Activated CD4-positive, alpha-beta T cell treated with anti-CD3 and anti-CD28 coated beads, Interleukin-2, amount 10 ng/mL, durations not matched to agents 7 days and 5 days (primary cell): ENCODE measurements around the gene PEAK3. TPM values are rescaled to one million over a fixed set of nuclear protein-coding genes. Genes with fewer than 3 reads are reported as not detected.
A peak's percentile ranks its signal among the peaks of the same experiment; 100 is the strongest.

ENCODE experiments used
- CTCF ChIA-PET: fragments of 350-600 bp; sonication (Branson Sonifier 250); formaldehyde crosslinking; loops from one replicate; lab custom pipeline; 2021; ENCODE audit warnings: antibody characterized with exemption; lab: Charles Lee
- POLR2A ChIA-PET: fragments of 350-600 bp; sonication (Branson Sonifier 250); formaldehyde crosslinking; loops from one replicate; lab custom pipeline; 2021; ENCODE audit warnings: antibody characterized with exemption; lab: Charles Lee
- DNase-seq: peaks from one replicate; pipeline ENCODE4 v3.0.0-alpha.2; 2020
- H3K27ac Mint-ChIP-seq: one replicate; pipeline ENCODE4 v1.8.0; 2021; ENCODE audit warnings: mild to moderate bottlenecking, moderate library complexity, mixed read lengths
- H3K27me3 Mint-ChIP-seq: one replicate; pipeline ENCODE4 v1.8.0; 2021; ENCODE audit warnings: mixed read lengths
- H3K36me3 Mint-ChIP-seq: one replicate; pipeline ENCODE4 v1.8.0; 2021; ENCODE audit warnings: low read depth, mixed read lengths
- H3K4me1 Mint-ChIP-seq: one replicate; pipeline ENCODE4 v1.8.0; 2021; ENCODE audit warnings: mixed read lengths
- H3K4me3 Mint-ChIP-seq: one replicate; pipeline ENCODE4 v1.8.0; 2021; ENCODE audit warnings: mild to moderate bottlenecking, moderate library complexity, mixed read lengths
- H3K9me3 Mint-ChIP-seq: one replicate; pipeline ENCODE4 v1.8.0; 2021; ENCODE audit warnings: mixed read lengths
- total RNA-seq, 2 experiments: library from RNA; stranded (reverse); gene quantifications; one replicate each; pipeline ENCODE4 v1.2.3, GENCODE V29; 2021

PEAK3 gene
- total RNA-seq, 2 experiments from 2014 or later, result 0.17 to 0.25 TPM

GRCh38 chr19:2249010-2249866 lies 32.7 kb downstream of the PEAK3 start, which contains the start of gene AMH:
Gene AMH, plus strand, starts transcription at chr19:2249323. Its CDS starts 10 bp downstream, at chr19:2249333.
- POLR2A ChIA-PET, result no interaction called here
- Mint-ChIP-seq H3K27ac (no peak within 1 kb of the TSS), H3K4me3 (no peak within 1 kb of the TSS), H3K27me3 (peaks cover 21% of the 10 kb centered on the region), H3K9me3 (no peaks in the 10 kb centered on the region), H3K36me3 (peaks cover 16% of the 10 kb centered on the region), H3K4me1 (peaks cover 6% of the 10 kb centered on the region)
- DNase-seq, result no peak
- CTCF ChIA-PET, result interaction anchor here (1.0 to 1.2 kb wide), 4 partner anchors 10 to 17 kb away, joined by 3 to 7 read pairs (median 3); partner anchors contain the start of gene PLEKHJ1

GRCh38 chr19:2248136-2249009 lies 33.6 kb downstream of the PEAK3 start:
- ChIA-PET CTCF (interaction anchor here (0.6 to 1.2 kb wide), 4 partner anchors 9 to 100 kb away, joined by 3 read pairs; partner anchors contain the start of gene PLEKHJ1), POLR2A (no interaction called here)
- no peak for DNase-seq
- no peaks in the 10 kb centered on the region for H3K9me3 Mint-ChIP-seq
- no peak overlapping the region for H3K27ac Mint-ChIP-seq
- H3K4me1 Mint-ChIP-seq, result peaks cover 2% of the 10 kb centered on the region
- peaks cover 15% of the 10 kb centered on the region for H3K27me3 Mint-ChIP-seq
- no peak overlapping the region for H3K4me3 Mint-ChIP-seq
- peaks cover 19% of the 10 kb centered on the region for H3K36me3 Mint-ChIP-seq

- POLR2A ChIA-PET, result no interaction called here
- Mint-ChIP-seq H3K36me3 (peaks cover 19% of the 10 kb centered on the region), H3K9me3 (no peaks in the 10 kb centered on the region), H3K27me3 (peaks cover 11% of the 10 kb centered on the region), H3K4me1 (peaks cover 2% of the 10 kb centered on the region), H3K4me3 (no peak overlapping the region), H3K27ac (no peak overlapping the region)
- DNase-seq, result no peak
- CTCF ChIA-PET, result no interaction called here
These were observed 34.4 kb downstream of the PEAK3 start for GRCh38 chr19:2247433-2248101.

GRCh38 chr19:2246801-2247361 lies 35.1 kb downstream of the PEAK3 start:
- no peak for DNase-seq
- peaks cover 6% of the 10 kb centered on the region for H3K4me1 Mint-ChIP-seq
- H3K4me3 Mint-ChIP-seq, result no peak overlapping the region
- no peaks in the 10 kb centered on the region for H3K9me3 Mint-ChIP-seq
- ChIA-PET POLR2A (no interaction called here), CTCF (no interaction called here)
- peaks cover 22% of the 10 kb centered on the region for H3K36me3 Mint-ChIP-seq
- peaks cover 6% of the 10 kb centered on the region for H3K27me3 Mint-ChIP-seq
- no peak overlapping the region for H3K27ac Mint-ChIP-seq

GRCh38 chr19:2246014-2246620 lies 35.9 kb downstream of the PEAK3 start:
- no peak overlapping the region for H3K27ac Mint-ChIP-seq
- H3K27me3 Mint-ChIP-seq, result peaks cover 3% of the 10 kb centered on the region
- H3K4me1 Mint-ChIP-seq, result peaks cover 11% of the 10 kb centered on the region
- no peak for DNase-seq
- ChIA-PET CTCF (interaction anchor here (0.8 kb wide), 1 partner anchor 10 kb away, joined by 3 read pairs; the partner anchor contains the start of gene PLEKHJ1), POLR2A (no interaction called here)
- H3K9me3 Mint-ChIP-seq, result no peaks in the 10 kb centered on the region
- H3K4me3 Mint-ChIP-seq, result no peak overlapping the region
- H3K36me3 Mint-ChIP-seq, result peaks cover 24% of the 10 kb centered on the region

- ChIA-PET CTCF (no interaction called here), POLR2A (no interaction called here)
These were observed 36.7 kb downstream of the PEAK3 start for GRCh38 chr19:2245273-2245672.

GRCh38 chr19:2244486-2244885 lies 37.5 kb downstream of the PEAK3 start:
- H3K4me1 Mint-ChIP-seq, result peaks cover 25% of the 10 kb centered on the region
- no peak overlapping the region for H3K27ac Mint-ChIP-seq
- no peak overlapping the region for H3K4me3 Mint-ChIP-seq
- no peaks in the 10 kb centered on the region for H3K27me3 Mint-ChIP-seq
- ChIA-PET POLR2A (no interaction called here), CTCF (no interaction called here)
- H3K36me3 Mint-ChIP-seq, result peaks cover 36% of the 10 kb centered on the region
- no peak for DNase-seq
- H3K9me3 Mint-ChIP-seq, result no peaks in the 10 kb centered on the region

More at GRCh38 chr19:2245273-2245672, 36.7 kb downstream of the PEAK3 start:
- H3K36me3 Mint-ChIP-seq, result peaks cover 32% of the 10 kb centered on the region
- no peaks in the 10 kb centered on the region for H3K9me3 Mint-ChIP-seq
- no peak overlapping the region for H3K4me3 Mint-ChIP-seq
- H3K27ac Mint-ChIP-seq, result no peak overlapping the region
- peaks cover 20% of the 10 kb centered on the region for H3K4me1 Mint-ChIP-seq
- DNase-seq, result no peak
- peaks cover 3% of the 10 kb centered on the region for H3K27me3 Mint-ChIP-seq

- DNase-seq, result no peak
- H3K4me1 Mint-ChIP-seq, result peaks cover 28% of the 10 kb centered on the region
- H3K27ac Mint-ChIP-seq, result no peak overlapping the region
- no peaks in the 10 kb centered on the region for H3K9me3 Mint-ChIP-seq
- H3K27me3 Mint-ChIP-seq, result no peaks in the 10 kb centered on the region
- ChIA-PET CTCF (interaction anchor here (1.3 kb wide), 1 partner anchor 14 kb away, joined by 4 read pairs; no protein-coding TSS in a partner anchor), POLR2A (no interaction called here)
- no peak overlapping the region for H3K4me3 Mint-ChIP-seq
- H3K36me3 Mint-ChIP-seq, result peaks cover 39% of the 10 kb centered on the region
These were observed 37.9 kb downstream of the PEAK3 start for GRCh38 chr19:2244125-2244411.

- Mint-ChIP-seq H3K27ac (no peak overlapping the region), H3K4me3 (no peak overlapping the region), H3K27me3 (no peaks in the 10 kb centered on the region), H3K36me3 (peaks cover 41% of the 10 kb centered on the region), H3K4me1 (peaks cover 33% of the 10 kb centered on the region), H3K9me3 (no peaks in the 10 kb centered on the region)
- ChIA-PET CTCF (interaction anchor here (1.3 kb wide), 1 partner anchor 15 kb away, joined by 4 read pairs; no protein-coding TSS in a partner anchor), POLR2A (no interaction called here)
- DNase-seq, result no peak
These were observed 38.5 kb downstream of the PEAK3 start for GRCh38 chr19:2243274-2244124.

GRCh38 chr19:2242816-2243215 lies 39.2 kb downstream of the PEAK3 start:
- no peak overlapping the region for H3K27ac Mint-ChIP-seq
- CTCF ChIA-PET, result interaction anchor here (1.3 kb wide), 1 partner anchor 16 kb away, joined by 4 read pairs; no protein-coding TSS in a partner anchor
- peaks cover 46% of the 10 kb centered on the region for H3K36me3 Mint-ChIP-seq

GRCh38 chr19:2242092-2242537 lies 39.9 kb downstream of the PEAK3 start:
- Mint-ChIP-seq H3K36me3 (peaks cover 51% of the 10 kb centered on the region), H3K27me3 (no peaks in the 10 kb centered on the region), H3K27ac (peak overlapping the region; percentile 54), H3K4me3 (no peak overlapping the region), H3K4me1 (peaks cover 45% of the 10 kb centered on the region), H3K9me3 (no peaks in the 10 kb centered on the region)
- CTCF ChIA-PET, result interaction anchor here (0.6 to 5.1 kb wide), 2 partner anchors 11 to 19 kb away, joined by 3 to 34 read pairs; no protein-coding TSS in a partner anchor
- no peak for DNase-seq
- POLR2A ChIA-PET, result interaction anchor here (0.6 kb wide), 1 partner anchor 87 kb away, joined by 3 read pairs; no protein-coding TSS in a partner anchor

More at GRCh38 chr19:2242816-2243215, 39.2 kb downstream of the PEAK3 start:
- peaks cover 40% of the 10 kb centered on the region for H3K4me1 Mint-ChIP-seq
- POLR2A ChIA-PET, result no interaction called here
- DNase-seq, result no peak
- no peak overlapping the region for H3K4me3 Mint-ChIP-seq
- no peaks in the 10 kb centered on the region for H3K9me3 Mint-ChIP-seq
- no peaks in the 10 kb centered on the region for H3K27me3 Mint-ChIP-seq
